Stimulated activated CD4-positive, alpha-beta T cell treated with anti-CD3 and anti-CD28 coated beads, Interleukin-4, amount 100 ng/mL, for 48 hours (primary cell): Measurements from ENCODE around the gene CBX1.

Experiments
- DNase-seq, 2 donors: peaks; one replicate each; pipeline ENCODE4 v3.0.0-alpha.2; 2020; ENCODE audit warnings: low read depth in 2 of 2

Gene CBX1

DNA sequence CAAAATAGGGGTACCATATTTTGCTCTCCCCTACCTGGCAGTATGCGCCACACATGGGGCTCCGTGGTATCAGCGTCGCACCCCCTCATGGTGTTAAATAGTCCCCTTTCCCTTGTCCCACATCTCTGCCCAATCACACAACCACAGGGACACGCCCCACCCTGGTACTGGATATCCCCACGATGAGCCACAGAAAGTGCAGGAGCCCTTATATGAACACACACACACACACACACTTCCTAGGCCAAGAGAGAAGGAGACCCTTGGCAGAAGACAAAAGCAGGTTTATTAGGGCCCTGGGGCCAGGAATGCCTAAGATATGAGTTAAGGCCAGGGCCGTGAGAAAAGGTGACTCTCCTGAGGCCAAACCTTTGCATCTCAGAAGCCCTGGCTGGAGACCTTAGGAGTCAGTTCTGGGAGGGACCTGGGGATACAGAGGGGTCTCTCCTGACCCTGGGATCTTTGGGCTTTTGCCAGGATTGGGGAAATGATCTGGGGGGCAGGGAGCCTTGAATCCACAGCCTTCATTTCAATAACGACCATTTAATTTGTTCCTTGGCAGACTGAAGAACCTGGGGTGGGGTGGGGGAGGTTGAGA is 75.3 kb downstream of the CBX1 start:
- no peak for DNase-seq

DNA sequence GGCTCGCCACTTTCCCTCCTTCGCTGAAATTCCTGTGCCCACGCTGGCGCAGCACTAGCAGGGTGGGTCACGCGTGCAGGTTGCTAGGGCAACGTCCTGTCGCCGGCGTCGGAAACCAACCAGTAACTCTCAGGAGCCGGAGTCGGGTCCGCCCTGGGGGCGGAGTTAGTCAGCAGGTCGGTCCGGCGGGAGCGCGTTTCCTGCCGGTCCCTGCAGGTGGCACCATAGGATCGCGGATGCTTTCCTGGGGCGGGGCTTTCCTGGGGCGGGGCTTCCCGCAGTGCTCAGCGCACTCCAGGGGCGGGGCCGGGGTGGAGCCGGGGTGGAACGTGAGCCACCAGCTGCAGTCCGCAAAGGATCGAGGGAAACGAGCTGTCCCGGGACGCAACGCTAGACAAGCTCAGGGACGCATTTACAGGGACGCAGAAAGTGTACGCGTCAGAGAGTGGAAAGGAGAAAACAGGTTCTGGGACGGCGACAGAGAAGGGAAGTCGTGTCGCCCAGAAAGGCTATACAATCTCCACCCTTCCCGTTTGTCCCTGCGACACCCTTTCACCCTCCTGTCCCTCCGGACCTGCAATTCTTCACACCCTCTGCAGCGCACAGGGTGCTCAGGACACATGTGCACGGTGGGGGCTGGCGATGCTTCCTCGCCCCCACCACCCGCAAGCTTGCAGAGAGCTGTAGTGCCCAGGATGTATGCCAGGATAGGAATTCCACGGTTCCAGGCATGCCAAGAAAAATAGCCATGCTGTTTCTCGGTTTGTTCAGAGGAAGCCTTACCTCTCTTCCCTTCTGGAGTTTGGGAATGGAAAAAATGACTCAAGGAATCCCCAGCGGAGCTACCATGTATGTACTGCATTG is 76.0 kb downstream of the CBX1 start:
- DNase-seq, result peak; percentile 95 to 98

DNA sequence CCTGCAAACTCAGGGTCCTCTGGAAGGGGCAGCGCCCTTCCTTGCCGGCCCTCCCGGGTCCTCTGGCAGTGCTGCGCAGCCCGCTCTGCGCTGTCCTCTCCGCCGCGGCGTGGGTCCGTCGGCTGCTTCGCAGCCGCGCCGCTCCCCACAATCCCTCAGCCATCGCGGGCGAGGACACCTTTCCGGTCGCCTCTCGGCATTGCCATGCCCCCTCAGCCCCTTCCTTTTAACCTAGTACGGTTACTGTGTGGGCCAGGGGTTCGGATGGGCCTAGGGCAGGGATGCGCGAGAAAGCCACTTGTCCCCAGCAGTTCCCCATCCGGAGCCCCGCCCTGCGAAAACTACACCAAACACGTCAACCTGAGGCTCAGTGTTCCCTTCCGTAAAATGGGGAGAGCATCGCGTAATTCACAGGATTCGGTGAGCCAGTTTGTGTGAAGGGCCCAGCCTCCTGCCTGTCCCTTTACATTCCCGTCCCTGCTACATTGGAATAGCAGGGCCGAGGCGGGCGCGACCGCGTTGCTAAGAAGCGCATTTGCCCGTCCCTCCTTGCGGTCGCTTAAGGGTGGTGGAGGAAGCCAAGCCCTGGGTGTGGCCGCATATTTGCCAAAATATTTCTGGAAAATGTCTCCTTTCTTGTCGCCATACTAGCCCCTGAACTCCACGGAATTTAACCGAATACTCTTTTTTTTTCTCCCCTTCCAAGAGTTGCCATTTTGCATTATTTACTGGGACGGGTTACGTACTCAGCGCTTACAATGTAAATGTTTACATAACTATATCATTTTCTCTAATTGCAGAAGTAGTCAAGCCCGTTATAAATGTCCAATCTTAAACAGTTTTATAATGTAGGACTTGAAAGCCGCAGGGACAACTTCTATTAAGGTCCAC is 76.9 kb downstream of the CBX1 start:
- DNase-seq, result peak in 1 of 2 donors; percentile 42

DNA sequence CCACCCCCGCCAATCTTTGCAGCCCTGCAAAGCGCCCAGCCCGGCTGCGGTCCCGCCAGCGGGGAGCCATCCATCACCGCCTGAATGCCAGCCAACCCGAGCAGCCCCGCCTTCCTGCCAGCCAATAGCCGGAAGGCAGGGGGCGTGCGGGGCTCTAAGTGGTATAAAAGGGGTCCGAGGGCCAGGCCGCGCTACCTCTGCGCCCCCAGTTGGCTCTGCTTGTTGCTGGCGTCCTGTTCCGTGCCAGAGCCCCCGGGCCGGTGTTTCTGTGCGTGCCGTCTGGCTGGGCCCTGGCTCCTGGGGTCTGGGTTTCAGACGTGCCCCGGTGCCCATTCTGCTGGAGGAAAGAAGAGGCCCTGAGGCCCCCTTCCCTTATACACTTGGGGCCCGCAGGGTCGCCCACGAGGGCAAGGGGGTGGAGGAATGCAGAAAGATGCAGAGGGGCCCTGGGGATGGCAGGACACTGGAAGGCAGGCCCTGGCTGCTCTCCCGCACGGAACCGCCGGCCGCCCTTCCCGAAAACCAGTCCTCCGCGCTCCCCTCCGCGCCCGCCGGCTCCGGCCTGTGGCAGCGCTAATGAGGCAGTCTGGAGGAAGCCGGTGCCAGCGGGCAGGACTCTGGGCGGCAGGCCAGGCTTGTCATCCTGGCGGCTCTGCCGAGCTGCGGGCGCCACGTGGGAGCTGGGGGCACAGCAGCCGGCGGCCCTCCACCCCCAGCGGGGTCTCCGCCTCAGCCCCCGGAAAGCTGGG is 77.7 kb downstream of the CBX1 start:
- DNase-seq, result no peak

DNA sequence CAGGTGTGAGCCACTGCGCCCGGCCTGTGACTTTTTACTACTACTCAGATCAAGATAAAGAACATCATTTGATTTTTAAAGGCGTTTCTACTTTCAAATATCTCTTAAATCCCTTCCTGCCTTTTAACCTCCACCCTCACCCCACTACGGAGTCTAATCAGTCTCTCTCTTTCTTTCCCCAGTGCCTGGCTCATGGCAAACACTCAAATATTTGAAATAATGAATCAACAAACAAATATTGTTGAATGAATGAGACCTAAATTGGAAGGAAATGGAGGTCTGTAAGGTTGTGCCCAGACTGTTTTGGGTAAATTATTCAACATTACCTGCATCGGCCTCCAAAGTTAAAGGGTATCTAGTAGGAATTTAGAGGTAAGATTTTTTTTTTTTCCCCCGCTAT is 78.4 kb downstream of the CBX1 start:
- DNase-seq, result no peak

DNA sequence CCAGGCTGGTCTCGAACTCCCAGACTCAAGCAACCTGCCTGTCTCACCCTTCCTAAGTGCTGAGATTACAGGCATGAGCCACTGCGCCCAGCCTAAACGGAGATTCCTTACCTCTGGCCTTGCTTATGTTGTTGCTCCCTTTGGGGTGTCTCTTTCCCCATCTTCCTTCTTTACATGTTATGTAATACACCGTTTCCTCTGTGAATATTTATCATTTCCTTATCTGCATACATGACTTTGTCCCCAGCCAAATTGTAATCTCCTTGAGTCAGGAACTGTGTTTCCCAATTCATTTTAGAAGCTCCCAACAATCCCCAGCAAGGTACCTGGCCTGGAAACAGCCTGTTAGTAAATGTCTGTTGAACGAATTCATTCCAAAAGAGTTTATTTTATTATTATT is 79.3 kb downstream of the CBX1 start:
- DNase-seq, result no peak
